H9 (cell line): ENCODE data around the gene PDHX. TPM values are rescaled to one million over a fixed set of nuclear protein-coding genes. Genes with fewer than 3 reads are reported as not detected.

Experiments
- DNase-seq: peaks from one replicate; pipeline ENCODE4 v3.0.0-alpha.2; 2017
- H2AFZ ChIP-seq: one replicate; pipeline ENCODE4 v1.6.1; 2013; ENCODE audit warnings: mild to moderate bottlenecking, low read length, control low read depth, moderate library complexity
- H2AK5ac ChIP-seq: 2 replicates; pipeline ENCODE4 v1.6.1; 2013; ENCODE audit warnings: low read length, control low read depth, mixed read lengths; ENCODE audit not compliant: insufficient read length
- H2BK120ac ChIP-seq: one replicate; pipeline ENCODE4 v1.6.1; 2013; ENCODE audit warnings: low read depth, mild to moderate bottlenecking, low read length, control low read depth, inconsistent platforms; ENCODE audit not compliant: poor library complexity, severe bottlenecking
- H2BK12ac ChIP-seq: 2 replicates; pipeline ENCODE4 v1.6.1; 2013; ENCODE audit warnings: low read length, control low read depth, mixed read lengths, low read depth; ENCODE audit not compliant: insufficient read length
- H2BK15ac ChIP-seq: 2 replicates; pipeline ENCODE4 v1.6.1; 2013; ENCODE audit warnings: low read depth, low read length, control low read depth
- H2BK20ac ChIP-seq: one replicate; pipeline ENCODE4 v1.6.1; 2013; ENCODE audit warnings: low read depth, mild to moderate bottlenecking, low read length, control low read depth, inconsistent platforms; ENCODE audit not compliant: poor library complexity, severe bottlenecking
- H2BK5ac ChIP-seq: 2 replicates; pipeline ENCODE4 v1.6.1; 2013; ENCODE audit warnings: low read length, control low read depth, mixed read lengths; ENCODE audit not compliant: insufficient read length
- H3K14ac ChIP-seq: 2 replicates; pipeline ENCODE4 v1.6.1; 2013; ENCODE audit warnings: low read length, control low read depth; ENCODE audit not compliant: insufficient read depth
- H3K18ac ChIP-seq: 2 replicates; pipeline ENCODE4 v1.6.1; 2013; ENCODE audit warnings: low read depth, mild to moderate bottlenecking, mixed read lengths, low read length, control low read depth; ENCODE audit not compliant: insufficient read length
- H3K23ac ChIP-seq: 2 replicates; pipeline ENCODE4 v1.6.1; 2013; ENCODE audit warnings: low read length, control low read depth, mixed read lengths, low read depth; ENCODE audit not compliant: insufficient read length
- H3K23me2 ChIP-seq: 2 replicates; pipeline ENCODE4 v1.6.1; 2013; ENCODE audit warnings: low read depth, mild to moderate bottlenecking, mixed read lengths, low read length, control low read depth; ENCODE audit not compliant: insufficient read length, poor library complexity, severe bottlenecking
- H3K27ac ChIP-seq: 2 replicates; pipeline ENCODE4 v1.5.1; 2013; ENCODE audit warnings: low read length, control low read depth, mixed read lengths, low read depth; ENCODE audit not compliant: insufficient read length
- H3K27me3 ChIP-seq: 2 replicates; pipeline ENCODE4 v1.6.1; 2013; ENCODE audit warnings: low read length, control low read depth, inconsistent platforms; ENCODE audit not compliant: insufficient read depth
- H3K4ac ChIP-seq: 2 replicates; pipeline ENCODE4 v1.6.1; 2013; ENCODE audit warnings: low read depth, mild to moderate bottlenecking, control low read depth, inconsistent platforms, low read length, moderate library complexity
- H3K4me1 ChIP-seq: 2 replicates; pipeline ENCODE4 v1.6.1; 2013; ENCODE audit warnings: low read length, control low read depth, inconsistent platforms; ENCODE audit not compliant: insufficient read depth
- H3K4me2 ChIP-seq: 2 replicates; pipeline ENCODE4 v1.6.1; 2013; ENCODE audit warnings: low read length, control low read depth, mixed read lengths; ENCODE audit not compliant: insufficient read length, insufficient read depth
- H3K56ac ChIP-seq: 2 replicates; pipeline ENCODE4 v1.6.1; 2013; ENCODE audit warnings: low read depth, mild to moderate bottlenecking, mixed read lengths, low read length, control low read depth; ENCODE audit not compliant: insufficient read length
- H3K79me1 ChIP-seq: 2 replicates; pipeline ENCODE4 v1.6.1; 2013; ENCODE audit warnings: low read depth, mild to moderate bottlenecking, moderate library complexity, low read length, control low read depth, inconsistent platforms; ENCODE audit not compliant: insufficient read depth, poor library complexity, severe bottlenecking
- H3K79me2 ChIP-seq: 2 replicates; pipeline ENCODE4 v1.6.1; 2013; ENCODE audit warnings: low read length, control low read depth, inconsistent platforms; ENCODE audit not compliant: insufficient read depth
- H3K9ac ChIP-seq: 2 replicates; pipeline ENCODE4 v1.6.1; 2013; ENCODE audit warnings: low read length, control low read depth, mixed read lengths; ENCODE audit not compliant: insufficient read length; ENCODE audit errors: extremely low read depth
- H3K9me3 ChIP-seq: one replicate; pipeline ENCODE4 v1.6.1; 2013; ENCODE audit warnings: low read depth, low read length, inconsistent platforms; ENCODE audit not compliant: control insufficient read depth
- H3T11ph ChIP-seq: one replicate; pipeline ENCODE4 v1.6.1; 2013; ENCODE audit warnings: mild to moderate bottlenecking, low read length, control low read depth, inconsistent platforms
- H4K20me1 ChIP-seq: one replicate; pipeline ENCODE4 v1.6.1; 2013; ENCODE audit not compliant: control insufficient read depth, insufficient read length, insufficient read depth
- H4K5ac ChIP-seq: 2 replicates; pipeline ENCODE4 v1.6.1; 2013; ENCODE audit warnings: low read depth, mild to moderate bottlenecking, mixed read lengths, low read length, control low read depth; ENCODE audit not compliant: insufficient read length
- H4K8ac ChIP-seq: replicated peaks from 2 replicates; pipeline ENCODE4 v1.6.1; 2013; ENCODE audit warnings: low read length, control low read depth, mixed read lengths, low read depth; ENCODE audit not compliant: insufficient read length
- H4K91ac ChIP-seq: 2 replicates; pipeline ENCODE4 v1.6.1; 2013; ENCODE audit warnings: low read depth, mild to moderate bottlenecking, moderate library complexity, mixed read lengths, low read length, control low read depth; ENCODE audit not compliant: insufficient read length
- H3K27ac Mint-ChIP-seq, 3 experiments: 2 replicates in 2 of 3; 3 replicates in 1 of 3; pipeline ENCODE4 v1.8.0; 2020 to 2021; ENCODE audit warnings: mixed read lengths in 3 of 3, mild to moderate bottlenecking in 1 of 3, moderate library complexity in 1 of 3
- H3K27me3 Mint-ChIP-seq: 2 replicates; pipeline ENCODE4 v1.8.0; 2021; ENCODE audit warnings: low read depth, mild to moderate bottlenecking, moderate library complexity, mixed read lengths
- H3K36me3 Mint-ChIP-seq, 3 experiments: 2 replicates in 2 of 3; 3 replicates in 1 of 3; pipeline ENCODE4 v1.8.0; 2020 to 2021; ENCODE audit warnings: low read depth in 3 of 3, mixed read lengths in 3 of 3; ENCODE audit not compliant: insufficient read depth in 1 of 3
- H3K4me1 Mint-ChIP-seq, 2 experiments: 2 replicates each; pipeline ENCODE4 v1.8.0; 2020; ENCODE audit warnings: mixed read lengths in 2 of 2
- H3K4me3 Mint-ChIP-seq, 2 experiments: 2 replicates in 1 of 2; 3 replicates in 1 of 2; pipeline ENCODE4 v1.8.0; 2020 to 2021; ENCODE audit warnings: mild to moderate bottlenecking in 2 of 2, mixed read lengths in 2 of 2, moderate library complexity in 1 of 2
- H3K9me3 Mint-ChIP-seq, 2 experiments: 2 replicates in 1 of 2; 3 replicates in 1 of 2; pipeline ENCODE4 v1.8.0; 2020; ENCODE audit warnings: mild to moderate bottlenecking in 2 of 2, mixed read lengths in 2 of 2, moderate library complexity in 1 of 2
- CTCF ChIP-seq: fragments of 200-600 bp; sonication (generic); conservative IDR thresholded peaks from 3 replicates; pipeline ENCODE4 v1.8.0; 2021; ENCODE audit warnings: antibody characterized with exemption, mild to moderate bottlenecking
- WGBS: extraction: QIAGEN DNeasy Blood & Tissue Kit; methylation state at CpG from one replicate; pipeline ENCODE4 v1.1.7; 2013; ENCODE audit warnings: missing lambda C conversion rate, low lambda C conversion rate, mixed read lengths; ENCODE audit not compliant: insufficient read length; ENCODE audit errors: extremely low coverage; 5-methylcytosine and 5-hydroxymethylcytosine counted together
- total RNA-seq: library from RNA; stranded (reverse); gene quantifications from 2 replicates; pipeline ENCODE4 v1.2.1, GENCODE V29; 2021

PDHX gene
- total RNA-seq, 1 experiment from 2014 or later: 40.1 TPM

GRCh38 chr11:34905666-34906065 is 10.8 kb upstream of the PDHX start:
- no peak for TF ChIP-seq CTCF
- Histone ChIP-seq H4K8ac (no peak overlapping the region), H2BK5ac (no peak overlapping the region), H3K27ac (no peak overlapping the region), H3K4me2 (no peak overlapping the region), H3K18ac (no peak overlapping the region), H2BK120ac (no peak overlapping the region), H3K9ac (no peak overlapping the region), H3K4ac (no peak overlapping the region), H2AK5ac (no peak overlapping the region), H4K91ac (no peak overlapping the region), H3K27me3 (no peaks in the 10 kb centered on the region), H3K23me2 (no peaks in the 10 kb centered on the region), H3K79me1 (peaks cover 6% of the 10 kb centered on the region), H3K14ac (no peak overlapping the region), H3K56ac (no peak overlapping the region), H3K9me3 (peaks cover 16% of the 10 kb centered on the region), H2AFZ (no peak overlapping the region), H4K20me1 (no peaks in the 10 kb centered on the region), H2BK12ac (no peak overlapping the region), H3T11ph (no peak overlapping the region), H4K5ac (no peak overlapping the region), H3K4me1 (peaks cover 5% of the 10 kb centered on the region; the same call in 1 of the 2 replicates), H3K23ac (no peak overlapping the region), H2BK15ac (no peak overlapping the region), H2BK20ac (no peak overlapping the region), H3K79me2 (peaks cover 2% of the 10 kb centered on the region; the same call in 1 of the 2 replicates)
- peaks cover 2 to 9% of the 10 kb centered on the region in 2 experiments; a peak in 3 of 4 replicates for H3K4me1 Mint-ChIP-seq
- no peak overlapping the region for H3K27ac Mint-ChIP-seq
- peaks cover 11 to 24% of the 10 kb centered on the region in 2 experiments for H3K9me3 Mint-ChIP-seq
- no peaks in the 10 kb centered on the region for H3K27me3 Mint-ChIP-seq
- peaks cover 15 to 29% (median 26%) of the 10 kb centered on the region in 3 experiments for H3K36me3 Mint-ChIP-seq
- WGBS: no CpG with 5 or more reads among the region's 7 CpGs
- no peak overlapping the region for H3K4me3 Mint-ChIP-seq
- no peak for DNase-seq
